ENCODE results near the gene CACNA2D2.

Gene CACNA2D2

GRCh38 chr3:50444213-50444612 is 59.2 kb downstream of the CACNA2D2 start:
- Histone ChIP-seq H3K4me3 (ENCODE audit: low read depth, low read length, poor library complexity, severe bottlenecking) (no peak overlapping the region), H3K27ac (ENCODE audit: low read depth, low read length, poor library complexity, severe bottlenecking) (no peak overlapping the region), H3K4me1 (ENCODE audit: insufficient read depth, low read length, severe bottlenecking) (no peaks in the 10 kb centered on the region), H3K9ac (ENCODE audit: low read length) (no peak overlapping the region), H3K4me2 (ENCODE audit: low read length) (no peak overlapping the region), H3K36me3 (ENCODE audit: insufficient read depth, low read length) (no peaks in the 10 kb centered on the region), H2AFZ (ENCODE audit: low read length) (no peak overlapping the region), H4K20me1 (ENCODE audit: insufficient read depth, low read length) (no peaks in the 10 kb centered on the region), H3K9me2 (ENCODE audit: low read depth, low read length) (no peaks in the 10 kb centered on the region), H3K27me3 (ENCODE audit: insufficient read depth, low read length) (0 out of 2 replicates have a peak, but pooled peaks cover 17% of the 10 kb centered on the region), H3F3A (ENCODE audit: insufficient read depth, low read length) (no peaks in the 10 kb centered on the region), H3K79me2 (ENCODE audit: insufficient read depth, low read length) (no peaks in the 10 kb centered on the region), H3K9me3 (ENCODE audit: low read length) (no peaks in the 10 kb centered on the region)
- TF ChIP-seq, protein P1, sequence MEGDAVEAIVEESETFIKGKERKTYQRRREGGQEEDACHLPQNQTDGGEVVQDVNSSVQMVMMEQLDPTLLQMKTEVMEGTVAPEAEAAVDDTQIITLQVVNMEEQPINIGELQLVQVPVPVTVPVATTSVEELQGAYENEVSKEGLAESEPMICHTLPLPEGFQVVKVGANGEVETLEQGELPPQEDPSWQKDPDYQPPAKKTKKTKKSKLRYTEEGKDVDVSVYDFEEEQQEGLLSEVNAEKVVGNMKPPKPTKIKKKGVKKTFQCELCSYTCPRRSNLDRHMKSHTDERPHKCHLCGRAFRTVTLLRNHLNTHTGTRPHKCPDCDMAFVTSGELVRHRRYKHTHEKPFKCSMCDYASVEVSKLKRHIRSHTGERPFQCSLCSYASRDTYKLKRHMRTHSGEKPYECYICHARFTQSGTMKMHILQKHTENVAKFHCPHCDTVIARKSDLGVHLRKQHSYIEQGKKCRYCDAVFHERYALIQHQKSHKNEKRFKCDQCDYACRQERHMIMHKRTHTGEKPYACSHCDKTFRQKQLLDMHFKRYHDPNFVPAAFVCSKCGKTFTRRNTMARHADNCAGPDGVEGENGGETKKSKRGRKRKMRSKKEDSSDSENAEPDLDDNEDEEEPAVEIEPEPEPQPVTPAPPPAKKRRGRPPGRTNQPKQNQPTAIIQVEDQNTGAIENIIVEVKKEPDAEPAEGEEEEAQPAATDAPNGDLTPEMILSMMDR (IDR thresholded peaks at IDR 0.05; ENCODE audit: low read length) = no peak
- TF ChIP-seq EZH2 (IDR thresholded peaks at IDR 0.05; ENCODE audit: borderline replicate concordance, low read length) = no peak

DNA sequence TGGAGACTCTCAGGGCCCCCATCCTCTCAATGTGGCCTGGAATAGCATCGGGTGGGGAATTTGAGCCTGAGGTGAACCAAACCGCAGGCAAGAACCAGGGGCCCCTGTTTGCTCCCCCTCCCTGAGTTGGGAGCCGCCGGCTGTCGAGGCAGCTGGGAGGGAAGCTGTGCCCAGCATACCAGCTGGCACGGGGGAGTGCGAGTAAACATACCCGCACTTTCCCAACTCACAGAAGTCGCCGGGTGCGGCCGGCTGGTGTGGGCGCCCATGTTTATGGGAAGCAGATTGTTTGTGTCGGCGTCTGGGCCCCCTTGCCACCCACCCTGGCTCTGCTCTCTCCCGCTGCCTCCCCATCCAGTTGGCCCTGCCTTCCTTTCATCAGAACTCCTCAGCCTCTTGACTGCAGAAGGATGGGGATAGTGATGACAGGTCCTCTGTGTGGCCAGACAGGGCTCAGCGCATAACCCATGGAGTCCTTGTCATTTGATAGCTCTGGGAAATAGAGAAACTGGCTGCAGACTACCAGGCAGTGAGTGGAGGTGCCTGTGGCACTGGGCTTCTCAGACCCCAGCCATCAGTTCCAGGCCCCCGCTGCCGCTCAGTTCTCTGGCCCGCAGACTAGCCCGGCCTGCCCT is 60.4 kb downstream of the CACNA2D2 start:
- TF ChIP-seq, protein P1 (IDR thresholded peaks at IDR 0.05; ENCODE audit: low read length) = no peak
- TF ChIP-seq EZH2 (IDR thresholded peaks at IDR 0.05; ENCODE audit: borderline replicate concordance, low read length) = no peak
- Histone ChIP-seq H3K4me1 (ENCODE audit: insufficient read depth, low read length, severe bottlenecking) (no peaks in the 10 kb centered on the region), H3K4me2 (ENCODE audit: low read length) (no peak overlapping the region), H3K4me3 (ENCODE audit: low read depth, low read length, poor library complexity, severe bottlenecking) (no peak overlapping the region), H3K9ac (ENCODE audit: low read length) (no peak overlapping the region), H3K79me2 (ENCODE audit: insufficient read depth, low read length) (no peaks in the 10 kb centered on the region), H4K20me1 (ENCODE audit: insufficient read depth, low read length) (no peaks in the 10 kb centered on the region), H3K9me2 (ENCODE audit: low read depth, low read length) (no peaks in the 10 kb centered on the region), H3K36me3 (ENCODE audit: insufficient read depth, low read length) (no peaks in the 10 kb centered on the region), H3K27me3 (ENCODE audit: insufficient read depth, low read length) (0 out of 2 replicates have a peak, but pooled peaks cover 13% of the 10 kb centered on the region), H3K27ac (ENCODE audit: low read depth, low read length, poor library complexity, severe bottlenecking) (no peak overlapping the region), H2AFZ (ENCODE audit: low read length) (no peak overlapping the region), H3K9me3 (ENCODE audit: low read length) (no peaks in the 10 kb centered on the region), H3F3A (ENCODE audit: insufficient read depth, low read length) (no peaks in the 10 kb centered on the region)

- Histone ChIP-seq H3K27ac (ENCODE audit: low read depth, low read length, poor library complexity, severe bottlenecking) (no peak overlapping the region), H3K9me2 (ENCODE audit: low read depth, low read length) (no peaks in the 10 kb centered on the region), H3K9ac (ENCODE audit: low read length) (no peak overlapping the region), H3K79me2 (ENCODE audit: insufficient read depth, low read length) (no peaks in the 10 kb centered on the region), H3K36me3 (ENCODE audit: insufficient read depth, low read length) (no peaks in the 10 kb centered on the region), H3K4me1 (ENCODE audit: insufficient read depth, low read length, severe bottlenecking) (no peaks in the 10 kb centered on the region), H3K27me3 (ENCODE audit: insufficient read depth, low read length) (0 out of 2 replicates have a peak, but pooled peaks cover 13% of the 10 kb centered on the region), H3K4me3 (ENCODE audit: low read depth, low read length, poor library complexity, severe bottlenecking) (no peak overlapping the region), H3K4me2 (ENCODE audit: low read length) (no peak overlapping the region), H3K9me3 (ENCODE audit: low read length) (no peaks in the 10 kb centered on the region), H3F3A (ENCODE audit: insufficient read depth, low read length) (no peaks in the 10 kb centered on the region), H4K20me1 (ENCODE audit: insufficient read depth, low read length) (no peaks in the 10 kb centered on the region), H2AFZ (ENCODE audit: low read length) (no peak overlapping the region)
- no peak for TF ChIP-seq EZH2 (IDR thresholded peaks at IDR 0.05; ENCODE audit: borderline replicate concordance, low read length)
- TF ChIP-seq, protein P1 (IDR thresholded peaks at IDR 0.05; ENCODE audit: low read length) = no peak
These were observed 61.8 kb downstream of the CACNA2D2 start for GRCh38 chr3:50441424-50442217.

Data from OCI-LY1 (cell line).